SK-N-MC (cell line): Measurements from ENCODE around the gene GRIA4.

Experiments
- DNase-seq: peaks from one replicate; pipeline ENCODE4 v3.0.0-alpha.2; 2011; ENCODE audit warnings: low read depth, low spot score
- H3K27ac ChIP-seq: fragments of 200-600 bp; sonication (generic); 2 replicates; pipeline ENCODE4 v1.5.1; 2016; ENCODE audit warnings: mixed run types
- H3K36me3 ChIP-seq: fragments of 200-600 bp; sonication (generic); 2 replicates; pipeline ENCODE4 v1.6.1; 2017; ENCODE audit warnings: antibody characterized with exemption, low read length, mixed read lengths; ENCODE audit not compliant: insufficient read depth
- H3K4me3 ChIP-seq: fragments of 200-600 bp; sonication (generic); 2 replicates; pipeline ENCODE4 v1.5.1; 2016
- H3K9ac ChIP-seq: fragments of 200-600 bp; sonication (generic); 2 replicates; pipeline ENCODE4 v1.8.0; 2017; ENCODE audit warnings: mixed run types, mixed read lengths; ENCODE audit not compliant: insufficient read length
- H3K9me3 ChIP-seq: fragments of 200-600 bp; sonication (generic); 2 replicates; pipeline ENCODE4 v1.6.1; 2017; ENCODE audit warnings: low read depth, mild to moderate bottlenecking, antibody characterized with exemption, low read length, moderate library complexity, mixed read lengths
- EZH2 ChIP-seq: fragments of 200-600 bp; sonication (generic); IDR thresholded peaks from one replicate; pipeline ENCODE4 v1.6.1; 2017; ENCODE audit warnings: antibody characterized with exemption
- FOXP2 ChIP-seq: optimal IDR thresholded peaks from 2 replicates; pipeline ENCODE3; 2011; ENCODE audit warnings: mild to moderate bottlenecking, moderate library complexity; ENCODE audit not compliant: insufficient read depth; ENCODE audit errors: extremely low read length, control extremely low read depth
- POLR2AphosphoS5 ChIP-seq: IDR thresholded peaks from 2 replicates; pipeline ENCODE4 v1.6.1; 2012; ENCODE audit warnings: mild to moderate bottlenecking, low read depth, low read length, borderline replicate concordance

Gene GRIA4

GRCh38 chr11:105603156-105603555 is 6.7 kb upstream of the GRIA4 start:
- DNase-seq: no peak
- no peak for TF ChIP-seq FOXP2
- no peak for TF ChIP-seq EZH2
- no peak for TF ChIP-seq POLR2AphosphoS5

DNA sequence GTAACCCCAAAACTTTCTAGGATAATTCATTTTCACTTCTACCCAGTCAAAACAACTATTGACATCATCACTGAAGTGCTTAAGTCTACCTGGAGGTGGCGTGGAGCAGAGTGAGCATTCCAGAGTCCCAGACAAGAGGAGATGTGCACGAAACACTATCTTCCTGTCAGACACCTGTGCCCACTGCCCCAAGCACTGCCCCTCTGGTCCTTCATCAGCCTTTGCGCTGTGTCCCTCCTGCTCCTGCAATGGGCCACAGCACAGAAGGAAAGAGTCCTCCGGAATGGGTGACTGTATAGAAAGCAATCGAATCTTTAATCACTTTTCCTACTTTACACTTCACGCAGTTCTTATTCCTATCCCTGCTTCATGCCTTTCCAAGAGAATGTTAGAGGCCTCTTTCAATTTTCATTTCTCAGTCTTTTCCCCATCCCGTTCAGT is 512 bp upstream of the GRIA4 start:
- Histone ChIP-seq H3K9ac (no peak overlapping the region), H3K4me3 (no peak overlapping the region), H3K9me3 (no peaks in the 10 kb centered on the region), H3K27ac (no peak overlapping the region), H3K36me3 (no peaks in the 10 kb centered on the region)
- no peak for DNase-seq
- TF ChIP-seq EZH2: no peak
- no peak for TF ChIP-seq FOXP2
- no peak for TF ChIP-seq POLR2AphosphoS5

More at GRCh38 chr11:105603156-105603555, 6.7 kb upstream of the GRIA4 start:
- Histone ChIP-seq H3K36me3 (no peaks in the 10 kb centered on the region), H3K4me3 (no peak overlapping the region), H3K27ac (no peak overlapping the region), H3K9ac (no peak overlapping the region), H3K9me3 (no peaks in the 10 kb centered on the region)

DNA sequence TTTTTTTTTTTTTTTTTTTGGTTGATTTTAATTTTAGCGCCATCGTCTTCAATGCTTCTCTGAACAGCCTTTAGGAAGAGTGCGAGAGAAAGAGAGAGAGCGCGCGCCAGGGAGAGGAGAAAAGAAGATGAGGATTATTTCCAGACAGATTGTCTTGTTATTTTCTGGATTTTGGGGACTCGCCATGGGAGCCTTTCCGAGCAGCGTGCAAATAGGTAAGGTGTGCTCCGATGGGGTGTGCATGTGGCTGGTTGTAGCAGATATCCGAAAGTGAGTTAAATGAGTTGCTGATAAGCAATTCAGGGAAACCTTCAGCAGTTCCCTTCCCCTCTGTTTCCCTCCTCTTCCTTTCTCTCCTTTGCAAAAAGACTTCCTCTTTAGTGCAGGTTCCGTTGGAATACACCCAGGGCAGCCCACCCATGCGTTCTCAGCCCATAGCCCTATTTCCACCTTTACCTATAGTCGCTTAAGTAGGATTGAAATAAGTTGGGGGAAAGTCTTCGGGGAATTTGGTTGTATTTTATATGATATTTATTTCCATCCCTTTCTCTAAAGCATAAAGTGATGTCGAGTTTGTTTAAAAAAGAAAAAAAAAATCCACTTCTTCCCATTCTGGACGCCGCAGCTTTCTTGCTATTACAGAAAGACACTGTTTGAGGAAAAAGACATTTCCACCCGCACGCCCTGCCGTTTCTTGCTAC is 1.1 kb downstream of the GRIA4 start:
- no peaks in the 10 kb centered on the region for H3K36me3 ChIP-seq
- no peak for TF ChIP-seq POLR2AphosphoS5
- no peak for TF ChIP-seq FOXP2
- TF ChIP-seq EZH2: no peak
- no peaks in the 10 kb centered on the region for H3K9me3 ChIP-seq
- peak overlapping the region; percentile 43 for H3K9ac ChIP-seq
- no peak overlapping the region for H3K27ac ChIP-seq
- no peak for DNase-seq
- peak overlapping the region; percentile 84 for H3K4me3 ChIP-seq

- DNase-seq: no peak
- Histone ChIP-seq H3K9ac (peak overlapping the region; percentile 43), H3K4me3 (peak overlapping the region; percentile 84), H3K36me3 (no peaks in the 10 kb centered on the region), H3K27ac (no peak overlapping the region), H3K9me3 (no peaks in the 10 kb centered on the region)
- no peak for TF ChIP-seq POLR2AphosphoS5
- no peak for TF ChIP-seq EZH2
- TF ChIP-seq FOXP2: no peak
These were observed 1.9 kb downstream of the GRIA4 start for GRCh38 chr11:105611572-105612441.

DNA sequence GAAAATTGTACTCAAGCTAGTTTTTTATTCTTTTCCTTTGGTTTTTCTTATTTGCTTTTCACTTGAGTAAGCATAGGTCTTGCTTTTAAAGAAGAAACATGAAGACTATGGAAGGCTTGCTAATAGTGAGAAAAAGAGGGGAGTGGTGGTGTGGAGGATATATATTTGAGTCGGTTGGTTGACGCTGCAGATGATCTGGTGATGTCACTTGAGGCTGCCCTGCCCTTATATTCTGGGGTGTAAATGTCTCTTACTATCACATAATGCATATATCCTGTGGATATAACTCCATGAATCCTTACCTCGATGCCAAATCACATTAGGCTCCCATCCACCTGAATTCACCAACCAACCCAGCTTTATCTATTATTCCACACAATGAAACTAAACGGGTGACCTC is 2.9 kb downstream of the GRIA4 start:
- TF ChIP-seq POLR2AphosphoS5: no peak
- no peak for TF ChIP-seq FOXP2
- TF ChIP-seq EZH2: no peak
- Histone ChIP-seq H3K4me3 (no peak overlapping the region), H3K9ac (no peak overlapping the region), H3K27ac (no peak overlapping the region), H3K9me3 (no peaks in the 10 kb centered on the region), H3K36me3 (no peaks in the 10 kb centered on the region)
- no peak for DNase-seq

DNA sequence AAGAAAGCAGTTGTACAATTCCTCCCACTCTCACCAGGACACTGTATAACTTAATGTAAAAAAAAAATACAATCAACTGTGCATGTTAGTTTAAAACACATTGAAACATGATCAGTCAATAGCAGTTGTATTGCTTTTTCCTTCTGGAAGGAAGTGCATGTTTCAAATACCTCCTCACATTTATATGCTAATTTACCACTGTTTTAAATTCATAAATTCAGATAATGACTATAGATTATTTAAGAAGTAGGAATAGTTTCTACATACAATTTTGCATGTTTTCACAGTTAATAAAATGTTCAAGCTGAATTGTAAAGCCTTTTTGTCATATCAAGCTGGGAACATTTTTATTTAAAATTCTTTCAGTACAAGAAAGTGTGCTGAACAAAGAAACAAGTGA is 3.3 kb downstream of the GRIA4 start:
- no peaks in the 10 kb centered on the region for H3K36me3 ChIP-seq
- H3K27ac ChIP-seq: peak overlapping the region; percentile 2; the same call in 1 of the 2 replicates
- H3K9ac ChIP-seq: no peak overlapping the region
- peak overlapping the region; percentile 2; the same call in 1 of the 2 replicates for H3K4me3 ChIP-seq
- TF ChIP-seq POLR2AphosphoS5: no peak
- DNase-seq: no peak
- no peaks in the 10 kb centered on the region for H3K9me3 ChIP-seq

DNA sequence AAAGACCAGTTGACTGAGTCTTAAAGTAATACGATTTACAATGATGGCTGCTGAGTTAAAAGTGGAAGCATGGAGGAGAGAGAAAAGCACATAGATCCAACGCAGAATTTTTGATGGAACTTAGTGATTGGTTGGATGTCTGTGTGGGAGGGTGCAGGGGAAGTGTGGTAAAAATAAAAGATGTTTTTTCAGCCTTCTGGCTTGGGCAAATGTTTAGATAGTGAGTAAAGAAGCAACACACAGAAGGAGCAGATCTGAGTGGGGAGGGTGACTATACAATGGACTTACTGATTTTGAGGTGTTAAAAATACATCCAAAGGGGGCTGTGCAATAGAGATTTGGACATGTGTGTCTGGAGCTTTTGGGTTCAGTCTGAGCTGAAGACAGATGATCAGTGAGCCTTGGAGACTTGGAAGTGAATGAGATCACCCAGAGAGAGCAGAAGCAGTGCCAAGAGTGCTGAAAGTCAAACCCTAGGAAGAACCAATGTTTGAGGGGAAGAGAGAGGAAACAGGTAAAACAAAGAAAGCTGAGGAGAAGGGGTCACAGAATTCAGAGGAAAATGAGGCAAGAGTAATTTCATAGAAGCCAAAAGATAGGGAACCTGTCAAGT is 8.6 kb downstream of the GRIA4 start:
- DNase-seq: no peak
- Histone ChIP-seq H3K9me3 (no peaks in the 10 kb centered on the region), H3K36me3 (no peaks in the 10 kb centered on the region), H3K9ac (no peak overlapping the region), H3K27ac (no peak overlapping the region), H3K4me3 (no peak overlapping the region)
- TF ChIP-seq FOXP2 (no peak), POLR2AphosphoS5 (no peak), EZH2 (no peak)

DNA sequence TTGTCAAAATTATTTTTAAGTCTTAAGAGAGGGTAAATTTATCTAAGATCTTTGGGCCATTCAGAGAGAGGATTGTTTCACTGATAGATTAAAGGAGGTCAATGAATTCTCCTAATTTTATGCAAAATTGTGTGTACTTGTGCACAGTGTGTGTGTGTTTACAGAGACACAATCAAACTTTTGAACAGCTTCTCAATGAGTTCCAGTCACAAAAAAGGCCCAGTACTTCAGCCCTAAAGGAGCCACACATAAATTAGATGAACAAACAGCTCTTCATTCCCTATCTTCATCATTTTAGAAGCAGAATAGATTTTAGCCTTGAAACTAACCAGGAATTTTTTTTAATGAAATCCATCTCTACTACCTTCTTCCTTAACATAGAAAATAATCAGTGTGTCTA is 9.7 kb downstream of the GRIA4 start:
- H3K4me3 ChIP-seq: no peak overlapping the region
- no peak for TF ChIP-seq EZH2
- TF ChIP-seq POLR2AphosphoS5: no peak
- no peak overlapping the region for H3K27ac ChIP-seq
- no peak for DNase-seq
- H3K9me3 ChIP-seq: no peaks in the 10 kb centered on the region
- H3K36me3 ChIP-seq: no peaks in the 10 kb centered on the region
- H3K9ac ChIP-seq: no peak overlapping the region
